HCT116 (cell line): ENCODE data around the gene DOLPP1.

Experiments
- CTCF ChIP-seq, 3 experiments: fragments of 200-600 bp in 1 of 3; sonication (generic) in 1 of 3; IDR thresholded peaks in 2 of 3; conservative IDR thresholded peaks in 1 of 3; 2 replicates each; pipeline ENCODE4 v1.5.1; 2012 to 2017; ENCODE audit warnings: low read depth in 2 of 3, low read length in 2 of 3, antibody characterized with exemption in 1 of 3, borderline replicate concordance in 1 of 3, control low read depth in 1 of 3, mild to moderate bottlenecking in 1 of 3, mixed read lengths in 1 of 3, mixed run types in 1 of 3, moderate library complexity in 1 of 3; ENCODE audit not compliant: insufficient read depth in 1 of 3
- EGR1 ChIP-seq: IDR thresholded peaks from 2 replicates; pipeline ENCODE4 v1.6.1; 2012; ENCODE audit warnings: low read depth
- EZH2 ChIP-seq: fragments of 200-600 bp; sonication (generic); IDR thresholded peaks from 2 replicates; pipeline ENCODE4 v1.6.1; 2017; ENCODE audit warnings: antibody characterized with exemption, mixed run types
- EZH2phosphoT487 ChIP-seq: fragments of 200-600 bp; IDR thresholded peaks from 2 replicates; pipeline ENCODE4 v1.6.1; 2018; ENCODE audit warnings: antibody characterized with exemption, borderline replicate concordance
- POLR2A ChIP-seq: IDR thresholded peaks from 2 replicates; pipeline ENCODE4 v1.7.0; 2011; ENCODE audit warnings: borderline replicate concordance; ENCODE audit not compliant: insufficient read depth, insufficient read length; ENCODE audit errors: extremely low read depth
- POLR2AphosphoS5 ChIP-seq: IDR thresholded peaks from 2 replicates; pipeline ENCODE4 v1.6.1; 2011; ENCODE audit warnings: mild to moderate bottlenecking, low read depth, low read length, moderate library complexity
- REST ChIP-seq: IDR thresholded peaks from 2 replicates; pipeline ENCODE4 v1.6.1; 2012; ENCODE audit warnings: low read depth
- SP1 ChIP-seq: IDR thresholded peaks from 2 replicates; pipeline ENCODE4 v1.6.1; 2012; ENCODE audit warnings: low read depth
- ZBTB33 ChIP-seq: IDR thresholded peaks from 2 replicates; pipeline ENCODE4 v1.6.1; 2011; ENCODE audit warnings: mild to moderate bottlenecking, low read length, moderate library complexity; ENCODE audit not compliant: insufficient replicate concordance; ENCODE audit errors: extremely low read depth

GRCh38 chr9:129136446-129137035, 55.6 kb downstream of the DOLPP1 start:
- TF ChIP-seq CTCF (IDR thresholded peaks at IDR 0.05 in 2 of 3, conservative IDR thresholded peaks at IDR 0.05 in 1 of 3; ENCODE audit: borderline replicate concordance in 1 of 3, insufficient read depth in 1 of 3, low read depth in 2 of 3, low read length in 2 of 3) (no peak), ZBTB33 (no peak), EZH2 (no peak), REST (no peak), EGR1 (no peak), POLR2A (no peak), SP1 (no peak), EZH2phosphoT487 (no peak), POLR2AphosphoS5 (no peak)
